Measurements from ENCODE around the gene SEMA4D.

GRCh38 chr9:89426384-89426961 is 71.4 kb downstream of the SEMA4D start:
- no peak for TF ChIP-seq REST (IDR thresholded peaks at IDR 0.05; ENCODE audit: low read depth)
- TF ChIP-seq EP300 (IDR thresholded peaks at IDR 0.05; ENCODE audit: borderline replicate concordance), result no peak
- TF ChIP-seq FOXM1 (IDR thresholded peaks at IDR 0.05; ENCODE audit: borderline replicate concordance, low read depth), result no peak
- no peak for TF ChIP-seq YY1 (IDR thresholded peaks at IDR 0.05; ENCODE audit: low read depth)
- no peak for TF ChIP-seq TEAD4 (IDR thresholded peaks at IDR 0.05)
- TF ChIP-seq MAX (IDR thresholded peaks at IDR 0.05), result no peak
- TF ChIP-seq CEBPB (IDR thresholded peaks at IDR 0.05), result no peak
- TF ChIP-seq USF1 (IDR thresholded peaks at IDR 0.05), result no peak
- no peak for TF ChIP-seq RAD21 (IDR thresholded peaks at IDR 0.05; ENCODE audit: low read depth)
- TF ChIP-seq EGR1 (IDR thresholded peaks at IDR 0.05), result no peak
- no peak for TF ChIP-seq TAF1 (IDR thresholded peaks at IDR 0.05; ENCODE audit: low read depth)

All from Ishikawa (cell line).